ENCODE results near the gene MAP2K6. TPM values are rescaled to one million over a fixed set of nuclear protein-coding genes. Genes with fewer than 3 reads are reported as not detected.
A peak's percentile ranks its signal among the peaks of the same experiment; 100 is the strongest.

The MAP2K6 gene
- total and polyA plus RNA-seq, 2 of the 8 experiments (the other 6 are each of a cell fraction or from before 2014, with no cell fraction given) = 11.0 to 44.1 TPM

- H3K27ac ChIP-seq (ENCODE audit: low read depth, low read length) = peak overlapping the region; percentile 86
- ChIA-PET CTCF (ENCODE audit: partially characterized antibody) (no interaction called here), POLR2A (ENCODE audit: partially characterized antibody) (interaction anchor here (0.6 to 2.0 kb wide), 6 partner anchors 13 to 76 kb away, joined by 3 to 7 read pairs (median 3); no protein-coding TSS in a partner anchor)
- H2BK120ac ChIP-seq (replicated peaks; ENCODE audit: low read depth, low read length) = peak overlapping the region; percentile 94
- H3K9ac ChIP-seq (replicated peaks in 1 of 4; ENCODE audit: extremely low read depth in 1 of 4, low read depth in 3 of 4, low read length in 3 of 4) = peak overlapping the region in 1 of 4 experiments; percentile 6; a peak in 3 of 7 replicates
- no peak overlapping the region for H3K56ac ChIP-seq (replicated peaks; ENCODE audit: insufficient read length, low read depth, low read length)
- no peaks in the 10 kb centered on the region; the same call in 1 of the 2 replicates for H3K23me2 ChIP-seq (ENCODE audit: low read depth, low read length)
- H2BK12ac ChIP-seq (ENCODE audit: low read depth, low read length) = peak overlapping the region; percentile 45; the same call in 1 of the 2 replicates
- 6% methylated on average over 16 of the region's 16 CpGs; no CpG with 5 or more reads in 1 of the 2 experiments for WGBS, 2 experiments (ENCODE audit: extremely low coverage in 1 of 2, insufficient coverage in 1 of 2, insufficient read length in 1 of 2, insufficient replicate concordance in 2 of 2, low coverage in 1 of 2, low lambda C conversion rate in 2 of 2, missing lambda C conversion rate in 1 of 2)
- H3K14ac ChIP-seq (ENCODE audit: insufficient read length) = no peak overlapping the region
- peaks cover 7% of the 10 kb centered on the region; the same call in 1 of the 2 replicates for H3K79me1 ChIP-seq (ENCODE audit: low read depth, low read length)
- peak overlapping the region; percentile 92 for H4K91ac ChIP-seq (replicated peaks; ENCODE audit: insufficient read length, low read length)
- H3K4ac ChIP-seq (replicated peaks; ENCODE audit: insufficient read length, low read depth, low read length) = peak overlapping the region; percentile 63
- peak; percentile 76 to 83 for DNase-seq (ENCODE audit: low read depth in 1 of 2, low spot score in 2 of 2)
- H4K8ac ChIP-seq (ENCODE audit: extremely low read depth, insufficient read depth, low read length) = no peak overlapping the region
- peaks cover under 1 to 28% of the 10 kb centered on the region in 2 experiments; a peak in 2 of 4 replicates for H3K79me2 ChIP-seq (ENCODE audit: control insufficient read depth in 1 of 2, insufficient read depth in 2 of 2, low read length in 2 of 2)
- peak; percentile 84 for FAIRE-seq
- peak overlapping the region in 2 of 4 experiments; percentile 12 to 43; a peak in 4 of 8 replicates for H3K4me3 ChIP-seq (ENCODE audit: extremely low read depth in 1 of 4, insufficient read depth in 2 of 4, low read depth in 3 of 4, low read length in 4 of 4)
- H2BK15ac ChIP-seq (ENCODE audit: low read length) = no peak overlapping the region
- peak overlapping the region; percentile 37 for H4K5ac ChIP-seq (ENCODE audit: insufficient read length, low read depth, low read length)
- H2BK20ac ChIP-seq (ENCODE audit: low read length) = no peak overlapping the region
- peak overlapping the region; percentile 62 to 63 for H3K4me2 ChIP-seq (ENCODE audit: insufficient read depth in 1 of 2, low read depth in 2 of 2, low read length in 2 of 2)
- peak overlapping the region; percentile 95 for H2BK5ac ChIP-seq (ENCODE audit: low read depth, low read length)
- no peak overlapping the region; the same call in 1 of the 2 replicates for H2AFZ ChIP-seq (ENCODE audit: low read length)
- no peak overlapping the region for H3K23ac ChIP-seq (ENCODE audit: insufficient read length)
- H3K36me3 ChIP-seq (ENCODE audit: control insufficient read depth in 2 of 4, insufficient read depth in 4 of 4, low read length in 3 of 4) = no peaks in the 10 kb centered on the region
- peak overlapping the region; percentile 56; the same call in 1 of the 2 replicates for H3K18ac ChIP-seq (ENCODE audit: extremely low read depth, low read length)
- peaks cover 13 to 28% (median 25%) of the 10 kb centered on the region in 4 experiments for H3K4me1 ChIP-seq (replicated peaks in 1 of 4; ENCODE audit: control insufficient read depth in 3 of 4, insufficient read depth in 4 of 4, low read length in 3 of 4)
- peak overlapping the region; percentile 69; the same call in 1 of the 2 replicates for H2AK5ac ChIP-seq (ENCODE audit: low read depth, low read length)
- H4K20me1 ChIP-seq (replicated peaks in 1 of 2; ENCODE audit: control insufficient read depth in 1 of 2, insufficient read depth in 2 of 2, low read length in 2 of 2) = peaks cover 0 to 2% of the 10 kb centered on the region in 2 experiments
- H3K9me3 ChIP-seq (ENCODE audit: insufficient read depth in 2 of 2, low read depth in 1 of 2, low read length in 1 of 2) = no peaks in the 10 kb centered on the region
- H3K27me3 ChIP-seq (replicated peaks in 1 of 4; ENCODE audit: control insufficient read depth in 3 of 4, extremely low read depth in 1 of 4, insufficient read depth in 3 of 4, low read length in 3 of 4) = no peaks in the 10 kb centered on the region
- TF ChIP-seq NANOG (IDR thresholded peaks at IDR 0.05; ENCODE audit: insufficient read depth, low read depth, low read length, poor library complexity, severe bottlenecking) = peak; percentile 57
- peak; percentile 86 for TF ChIP-seq ASH2L (IDR thresholded peaks at IDR 0.05; ENCODE audit: low read length)
- peak in 1 of 2 experiments; percentile 68; a peak in 2 of 3 replicates for TF ChIP-seq EP300 (IDR thresholded peaks at IDR 0.05; ENCODE audit: borderline replicate concordance in 1 of 2, low read depth in 2 of 2, low read length in 2 of 2)
- no peak for TF ChIP-seq SIX5 (IDR thresholded peaks at IDR 0.05; ENCODE audit: low read depth, low read length)
Observed at GRCh38 chr17:69448431-69449102, 34.1 kb downstream of the MAP2K6 start.

All from H1 (cell line).